Epithelial cell of esophagus (primary cell): Measurements from ENCODE around the gene MAPK1.

ENCODE experiments used
- DNase-seq: peaks from one replicate; pipeline ENCODE4 v3.0.0; 2010; ENCODE audit warnings: low read depth
- H3K4me3 ChIP-seq: 2 replicates; pipeline ENCODE4 v1.5.1; 2011; ENCODE audit warnings: mild to moderate bottlenecking, low read length, control low read depth
- CTCF ChIP-seq: IDR thresholded peaks from 2 replicates; pipeline ENCODE4 v1.5.1; 2011; ENCODE audit warnings: low read depth, mild to moderate bottlenecking, low read length, control low read depth, inconsistent platforms; ENCODE audit not compliant: insufficient read depth; ENCODE audit errors: missing control alignments

The MAPK1 gene

GRCh38 chr22:21708960-21709359, 158.5 kb downstream of the MAPK1 start:
- no peak for DNase-seq
- no peak for TF ChIP-seq CTCF
- no peak overlapping the region for H3K4me3 ChIP-seq

GRCh38 chr22:21707677-21708076, 159.8 kb downstream of the MAPK1 start:
- H3K4me3 ChIP-seq: no peak overlapping the region
- no peak for TF ChIP-seq CTCF
- DNase-seq: no peak
